HG03342 (cell line): ENCODE measurements around the gene LCE2D.

Experiments
- ATAC-seq: cut with Tn5 transposase; IDR thresholded peaks from one replicate; pipeline ENCODE4 v1.9.1; 2021; ENCODE audit warnings: mild to moderate bottlenecking, moderate library complexity; ENCODE audit not compliant: unreplicated experiment

The LCE2D gene

GRCh38 chr1:152697701-152698600, 34.8 kb downstream of the LCE2D start, which contains the start of gene LCE2A:
Gene LCE2A (plus strand): TSS chr1:152698345. CDS start chr1:152698902, 557 bp downstream.
- no peak for ATAC-seq

- ATAC-seq = no peak
Observed at GRCh38 chr1:152699746-152700145, 36.6 kb downstream of the LCE2D start.

DNA sequence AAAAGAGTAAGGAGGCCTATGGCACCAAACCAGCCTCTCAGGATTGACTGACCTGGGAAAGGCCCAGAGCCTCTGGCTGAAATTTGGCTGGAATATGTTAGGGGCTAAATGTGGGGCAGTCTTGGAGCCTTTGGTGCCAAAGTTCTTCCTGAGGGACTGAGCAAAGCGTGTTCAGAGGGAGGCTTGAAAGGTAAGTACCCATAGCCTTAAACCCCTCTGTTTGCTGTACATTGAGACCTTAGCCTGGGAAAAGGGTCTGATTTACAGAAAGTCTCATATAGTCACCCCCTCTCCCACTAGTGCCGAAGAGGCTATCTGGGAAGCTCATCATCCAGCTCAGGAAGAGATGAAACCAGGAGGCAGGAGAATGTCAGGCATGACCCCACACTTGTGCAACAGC, 44.7 kb downstream of the LCE2D start, which contains the start of gene LCE4A:
LCE4A (plus strand) TSS at position 301 of the 400 bp plus-strand sequence. CDS start 916 bp downstream, outside the sequence.
- no peak for ATAC-seq
